ENCODE data around the gene RTCB. TPM values are rescaled to one million over a fixed set of nuclear protein-coding genes. Genes with fewer than 3 reads are reported as not detected.
"Not testable (repeated sequence)": the region's sequence is repeated elsewhere in the genome, so short reads cannot be mapped to it uniquely, and the experiment has no call there.

The RTCB gene
- total RNA-seq, 1 experiment from 2014 or later, result 50.9 TPM

GRCh38 chr22:32352681-32353080 is 59.4 kb downstream of the RTCB start:
- Histone ChIP-seq H3K9me3 (ENCODE audit: control insufficient read depth in 1 of 2, insufficient read depth in 1 of 2, low read depth in 1 of 2, low read length in 2 of 2) (no peaks in the 10 kb centered on the region), H3K36me3 (ENCODE audit: control insufficient read depth in 1 of 2, insufficient read depth in 2 of 2, low read length in 2 of 2) (no peaks in the 10 kb centered on the region), H3K9me2 (ENCODE audit: insufficient read depth) (no peaks in the 10 kb centered on the region), H2AFZ (ENCODE audit: low read depth, low read length, poor library complexity, severe bottlenecking) (no peak overlapping the region), H3K4me1 (ENCODE audit: control insufficient read depth in 1 of 2, insufficient read depth in 2 of 2, low read length in 2 of 2) (peaks cover 0 to 6% of the 10 kb centered on the region in 2 experiments; a peak in 1 of 4 replicates), H3K27me3 (ENCODE audit: insufficient read depth, low read length) (no peaks in the 10 kb centered on the region), H4K20me1 (ENCODE audit: insufficient read depth) (no peaks in the 10 kb centered on the region), H3K9ac (ENCODE audit: low read length) (no peak overlapping the region), H3K4me3 (replicated peaks in 1 of 2; ENCODE audit: low read depth in 1 of 2, low read length in 2 of 2) (no peak overlapping the region), H3K27ac (ENCODE audit: low read depth, low read length) (no peak overlapping the region), H3K4me2 (ENCODE audit: low read length) (no peak overlapping the region), H3K79me2 (ENCODE audit: insufficient read depth, low read length) (no peaks in the 10 kb centered on the region)
- no TSS peak for BruUV-seq (replicated peaks)
- intact Hi-C loops (cut with micrococcal nuclease), result no loop called here
- RAD21 ChIA-PET (ENCODE audit: low non-redundant PET in 1 of 2, low total read pairs in 2 of 2, uncharacterized antibody in 2 of 2, unreplicated experiment in 2 of 2), result no interaction called here
- TF ChIP-seq SRF (IDR thresholded peaks at IDR 0.05; ENCODE audit: low read depth), result no peak
- no peak for TF ChIP-seq EZH2phosphoT487 (IDR thresholded peaks at IDR 0.05; ENCODE audit: borderline replicate concordance)
- DNase-seq (ENCODE audit: low read depth, low spot score) (no peak), ATAC-seq (no peak; the same call in 1 of the 2 replicates)
- CTCF ChIA-PET, result no interaction called here
- POLR2A ChIA-PET, result no interaction called here

- RAD21 ChIA-PET (ENCODE audit: low non-redundant PET in 1 of 2, low total read pairs in 2 of 2, uncharacterized antibody in 2 of 2, unreplicated experiment in 2 of 2), result interaction anchor here in 1 of 2 experiments (0.6 kb wide), 1 partner anchor 380 kb away, joined by 4 read pairs; no protein-coding TSS in a partner anchor
- intact Hi-C loops (cut with micrococcal nuclease); H3K9me2 ChIP-seq (ENCODE audit: insufficient read depth); H3K27me3 ChIP-seq (ENCODE audit: insufficient read depth, low read length); H3K9ac ChIP-seq (ENCODE audit: low read length); H3K4me3 ChIP-seq (replicated peaks in 1 of 2; ENCODE audit: low read depth in 1 of 2, low read length in 2 of 2); BruUV-seq (replicated peaks); H3K79me2 ChIP-seq (ENCODE audit: insufficient read depth, low read length); ATAC-seq; H3K4me2 ChIP-seq (ENCODE audit: low read length); H3K36me3 ChIP-seq (ENCODE audit: control insufficient read depth in 1 of 2, insufficient read depth in 2 of 2, low read length in 2 of 2); H2AFZ ChIP-seq (ENCODE audit: low read depth, low read length, poor library complexity, severe bottlenecking); CTCF ChIA-PET; POLR2A ChIA-PET; H3K9me3 ChIP-seq (ENCODE audit: control insufficient read depth in 1 of 2, insufficient read depth in 1 of 2, low read depth in 1 of 2, low read length in 2 of 2); H3K4me1 ChIP-seq (ENCODE audit: control insufficient read depth in 1 of 2, insufficient read depth in 2 of 2, low read length in 2 of 2); H3K27ac ChIP-seq (ENCODE audit: low read depth, low read length); H4K20me1 ChIP-seq (ENCODE audit: insufficient read depth); DNase-seq (ENCODE audit: low read depth, low spot score): not testable (repeated sequence)
Observed at GRCh38 chr22:32351875-32352274, 60.2 kb downstream of the RTCB start.

GRCh38 chr22:32348031-32348611 is 63.9 kb downstream of the RTCB start:
- Histone ChIP-seq H4K20me1 (ENCODE audit: insufficient read depth) (no peaks in the 10 kb centered on the region), H3K27me3 (ENCODE audit: insufficient read depth, low read length) (no peaks in the 10 kb centered on the region), H3K79me2 (ENCODE audit: insufficient read depth, low read length) (no peaks in the 10 kb centered on the region), H3K9ac (ENCODE audit: low read length) (no peak overlapping the region), H3K4me3 (replicated peaks in 1 of 2; ENCODE audit: low read depth in 1 of 2, low read length in 2 of 2) (no peak overlapping the region), H3K4me2 (ENCODE audit: low read length) (no peak overlapping the region), H3K27ac (ENCODE audit: low read depth, low read length) (no peak overlapping the region), H3K9me2 (ENCODE audit: insufficient read depth) (no peaks in the 10 kb centered on the region), H3K9me3 (ENCODE audit: control insufficient read depth in 1 of 2, insufficient read depth in 1 of 2, low read depth in 1 of 2, low read length in 2 of 2) (no peaks in the 10 kb centered on the region), H2AFZ (ENCODE audit: low read depth, low read length, poor library complexity, severe bottlenecking) (no peak overlapping the region), H3K36me3 (ENCODE audit: control insufficient read depth in 1 of 2, insufficient read depth in 2 of 2, low read length in 2 of 2) (no peaks in the 10 kb centered on the region), H3K4me1 (ENCODE audit: control insufficient read depth in 1 of 2, insufficient read depth in 2 of 2, low read length in 2 of 2) (no peaks in the 10 kb centered on the region; a peak in 1 of 4 replicates)
- intact Hi-C loops (cut with micrococcal nuclease), result no loop called here
- no peak for TF ChIP-seq FOSL1 (IDR thresholded peaks at IDR 0.05; ENCODE audit: low read depth)
- no peak for TF ChIP-seq ATF3 (IDR thresholded peaks at IDR 0.05)
- no peak for TF ChIP-seq CTCF (IDR thresholded peaks at IDR 0.05 in 2 of 3, conservative IDR thresholded peaks at IDR 0.05 in 1 of 3; ENCODE audit: borderline replicate concordance in 1 of 3, insufficient read depth in 1 of 3, low read depth in 2 of 3, low read length in 2 of 3)
- TF ChIP-seq SRF (IDR thresholded peaks at IDR 0.05; ENCODE audit: low read depth), result no peak
- TF ChIP-seq EZH2 (IDR thresholded peaks at IDR 0.05), result no peak
- no peak for TF ChIP-seq YY1 (IDR thresholded peaks at IDR 0.05; ENCODE audit: extremely low read depth, insufficient replicate concordance, low read depth, low read length)
- no peak for TF ChIP-seq JUND (IDR thresholded peaks at IDR 0.05)
- CTCF ChIA-PET, result interaction anchor here (0.6 to 1.3 kb wide), 3 partner anchors 82 to 378 kb away, joined by 3 to 4 read pairs (median 3); no protein-coding TSS in a partner anchor
- POLR2A ChIA-PET, result no interaction called here
- no peak for ATAC-seq
- RAD21 ChIA-PET (ENCODE audit: low non-redundant PET in 1 of 2, low total read pairs in 2 of 2, uncharacterized antibody in 2 of 2, unreplicated experiment in 2 of 2), result no interaction called here
- DNase-seq (ENCODE audit: low read depth, low spot score), result no peak
- no TSS peak for BruUV-seq (replicated peaks)
